DOHH2 (cell line): ENCODE data around the gene UBE2E1.

Experiments
- H3F3A ChIP-seq: fragments of 200-600 bp; sonication (generic), shearing (Covaris generic); 2 replicates; pipeline ENCODE4 v1.6.0; 2016; ENCODE audit warnings: antibody characterized with exemption, mild to moderate bottlenecking; ENCODE audit not compliant: control insufficient read depth, insufficient read depth
- H3K27ac ChIP-seq: fragments of 200-600 bp; sonication (generic); 2 replicates; pipeline ENCODE4 v1.5.1; 2014; ENCODE audit warnings: low read depth, mild to moderate bottlenecking, low read length, moderate library complexity
- H3K27me3 ChIP-seq: fragments of 200-600 bp; sonication (generic); 2 replicates; pipeline ENCODE4 v1.6.1; 2014; ENCODE audit warnings: mild to moderate bottlenecking, low read length, mixed read lengths; ENCODE audit not compliant: control insufficient read depth
- H3K36me3 ChIP-seq: fragments of 200-600 bp; sonication (generic); 2 replicates; pipeline ENCODE4 v1.6.1; 2014; ENCODE audit warnings: mild to moderate bottlenecking, low read length, moderate library complexity, mixed read lengths; ENCODE audit not compliant: control insufficient read depth
- H3K4me1 ChIP-seq: fragments of 200-600 bp; sonication (generic); 2 replicates; pipeline ENCODE4 v1.6.1; 2014; ENCODE audit warnings: mild to moderate bottlenecking, low read length, mixed read lengths; ENCODE audit not compliant: control insufficient read depth
- H3K4me2 ChIP-seq: fragments of 200-600 bp; sonication (generic); 2 replicates; pipeline ENCODE4 v1.6.0; 2014; ENCODE audit warnings: mild to moderate bottlenecking, low read length, moderate library complexity
- H3K4me3 ChIP-seq: fragments of 200-600 bp; sonication (generic); 2 replicates; pipeline ENCODE4 v1.5.1; 2014; ENCODE audit warnings: mild to moderate bottlenecking, low read length, mixed read lengths
- H3K79me2 ChIP-seq: fragments of 200-600 bp; sonication (generic); 2 replicates; pipeline ENCODE4 v1.6.1; 2014; ENCODE audit warnings: mild to moderate bottlenecking, low read length, mixed read lengths; ENCODE audit not compliant: control insufficient read depth
- H3K9me2 ChIP-seq: fragments of 200-600 bp; sonication (generic); replicated peaks from 2 replicates; pipeline ENCODE4 v1.6.1; 2014; ENCODE audit warnings: mild to moderate bottlenecking, low read length, mixed read lengths; ENCODE audit not compliant: control insufficient read depth
- H3K9me3 ChIP-seq: fragments of 200-600 bp; sonication (generic); 2 replicates; pipeline ENCODE4 v1.6.1; 2014; ENCODE audit warnings: antibody characterized with exemption, low read length, mixed read lengths; ENCODE audit not compliant: control insufficient read depth, insufficient read depth
- H4K20me1 ChIP-seq: fragments of 200-600 bp; sonication (generic); 2 replicates; pipeline ENCODE4 v1.6.0; 2014; ENCODE audit warnings: low read depth, mild to moderate bottlenecking, antibody characterized with exemption, low read length, moderate library complexity; ENCODE audit not compliant: control insufficient read depth, insufficient read depth
- EZH2phosphoT487 ChIP-seq: fragments of 200-600 bp; sonication (generic); IDR thresholded peaks from 2 replicates; pipeline ENCODE4 v1.6.1; 2017; ENCODE audit warnings: borderline replicate concordance, mild to moderate bottlenecking, antibody characterized with exemption, low read length, moderate library complexity, mixed read lengths
- TF ChIP-seq, protein P1 (sequence below): fragments of 200-600 bp; sonication (generic); IDR thresholded peaks from one replicate; pipeline ENCODE4 v1.5.1; 2014; ENCODE audit warnings: antibody characterized with exemption, mild to moderate bottlenecking, low read depth, low read length; ENCODE audit not compliant: poor library complexity, severe bottlenecking

Gene UBE2E1

DNA sequence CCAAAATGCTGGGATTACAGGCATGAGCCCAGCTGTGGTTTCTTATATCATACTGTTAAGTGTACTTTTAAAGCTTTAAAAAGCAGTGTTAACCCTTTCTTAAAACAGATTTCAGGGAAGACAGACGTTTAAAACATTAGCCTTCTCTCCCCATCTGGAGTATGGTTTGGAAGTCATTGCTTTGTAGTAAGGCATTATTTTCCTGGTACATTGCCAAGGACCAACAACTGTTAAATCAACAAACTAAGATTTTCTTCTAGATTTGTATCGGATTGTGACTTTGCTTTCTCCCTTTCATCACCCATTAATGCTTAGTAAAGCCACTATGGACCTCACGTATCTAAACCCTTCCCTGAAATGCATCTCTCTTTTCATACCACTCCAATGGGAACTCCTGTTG lies 50.5 kb downstream of the UBE2E1 start:
- TF ChIP-seq, protein P1, sequence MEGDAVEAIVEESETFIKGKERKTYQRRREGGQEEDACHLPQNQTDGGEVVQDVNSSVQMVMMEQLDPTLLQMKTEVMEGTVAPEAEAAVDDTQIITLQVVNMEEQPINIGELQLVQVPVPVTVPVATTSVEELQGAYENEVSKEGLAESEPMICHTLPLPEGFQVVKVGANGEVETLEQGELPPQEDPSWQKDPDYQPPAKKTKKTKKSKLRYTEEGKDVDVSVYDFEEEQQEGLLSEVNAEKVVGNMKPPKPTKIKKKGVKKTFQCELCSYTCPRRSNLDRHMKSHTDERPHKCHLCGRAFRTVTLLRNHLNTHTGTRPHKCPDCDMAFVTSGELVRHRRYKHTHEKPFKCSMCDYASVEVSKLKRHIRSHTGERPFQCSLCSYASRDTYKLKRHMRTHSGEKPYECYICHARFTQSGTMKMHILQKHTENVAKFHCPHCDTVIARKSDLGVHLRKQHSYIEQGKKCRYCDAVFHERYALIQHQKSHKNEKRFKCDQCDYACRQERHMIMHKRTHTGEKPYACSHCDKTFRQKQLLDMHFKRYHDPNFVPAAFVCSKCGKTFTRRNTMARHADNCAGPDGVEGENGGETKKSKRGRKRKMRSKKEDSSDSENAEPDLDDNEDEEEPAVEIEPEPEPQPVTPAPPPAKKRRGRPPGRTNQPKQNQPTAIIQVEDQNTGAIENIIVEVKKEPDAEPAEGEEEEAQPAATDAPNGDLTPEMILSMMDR, result no peak
- TF ChIP-seq EZH2phosphoT487, result no peak
- Histone ChIP-seq H3K27ac (no peak overlapping the region), H3K36me3 (no peaks in the 10 kb centered on the region), H3K9me2 (no peaks in the 10 kb centered on the region), H3F3A (peaks cover 8% of the 10 kb centered on the region), H3K4me3 (no peak overlapping the region), H3K9me3 (no peaks in the 10 kb centered on the region), H3K4me2 (peak overlapping the region; percentile 63), H3K79me2 (peaks cover 51% of the 10 kb centered on the region), H3K27me3 (no peaks in the 10 kb centered on the region), H4K20me1 (peaks cover 23% of the 10 kb centered on the region; the same call in 1 of the 2 replicates), H3K4me1 (peaks cover 34% of the 10 kb centered on the region)

GRCh38 chr3:23859012-23859743 lies 53.4 kb downstream of the UBE2E1 start:
- Histone ChIP-seq H3K4me2 (no peak overlapping the region), H3K9me2 (no peaks in the 10 kb centered on the region), H3K9me3 (no peaks in the 10 kb centered on the region), H3K4me1 (peaks cover 34% of the 10 kb centered on the region), H3K79me2 (peaks cover 43% of the 10 kb centered on the region), H4K20me1 (peaks cover 23% of the 10 kb centered on the region; the same call in 1 of the 2 replicates), H3K36me3 (no peaks in the 10 kb centered on the region), H3K27ac (no peak overlapping the region), H3K27me3 (no peaks in the 10 kb centered on the region), H3F3A (peaks cover 8% of the 10 kb centered on the region), H3K4me3 (no peak overlapping the region)
- TF ChIP-seq EZH2phosphoT487, result no peak
- TF ChIP-seq, protein P1, result no peak

GRCh38 chr3:23859839-23860382 lies 54.2 kb downstream of the UBE2E1 start:
- H3K79me2 ChIP-seq, result peaks cover 42% of the 10 kb centered on the region
- H4K20me1 ChIP-seq, result peaks cover 23% of the 10 kb centered on the region; the same call in 1 of the 2 replicates

More at GRCh38 chr3:23859839-23860382, 54.2 kb downstream of the UBE2E1 start:
- Histone ChIP-seq H3K36me3 (no peaks in the 10 kb centered on the region), H3K27ac (no peak overlapping the region), H3K9me3 (no peaks in the 10 kb centered on the region), H3K4me1 (peaks cover 34% of the 10 kb centered on the region), H3F3A (peaks cover 8% of the 10 kb centered on the region), H3K27me3 (no peaks in the 10 kb centered on the region), H3K4me3 (no peak overlapping the region), H3K9me2 (no peaks in the 10 kb centered on the region), H3K4me2 (no peak overlapping the region)
- no peak for TF ChIP-seq EZH2phosphoT487
- TF ChIP-seq, protein P1, result no peak
